KBM-7 (cell line): ENCODE data around the gene USP48.

ENCODE experiments used
- DNase-seq: peaks from one replicate; pipeline ENCODE4 v3.0.0-alpha.2; 2015
- in situ Hi-C: fragments of 300-500 bp; cut with MboI; formaldehyde crosslinking; loops from 2 replicates; pipeline ENCODE4 v1.14.3; 2020; ENCODE audit warnings: low sequenced_read_pairs, low pct_unique_long_range_greater_than_20kb, mixed read lengths

USP48 gene

DNA sequence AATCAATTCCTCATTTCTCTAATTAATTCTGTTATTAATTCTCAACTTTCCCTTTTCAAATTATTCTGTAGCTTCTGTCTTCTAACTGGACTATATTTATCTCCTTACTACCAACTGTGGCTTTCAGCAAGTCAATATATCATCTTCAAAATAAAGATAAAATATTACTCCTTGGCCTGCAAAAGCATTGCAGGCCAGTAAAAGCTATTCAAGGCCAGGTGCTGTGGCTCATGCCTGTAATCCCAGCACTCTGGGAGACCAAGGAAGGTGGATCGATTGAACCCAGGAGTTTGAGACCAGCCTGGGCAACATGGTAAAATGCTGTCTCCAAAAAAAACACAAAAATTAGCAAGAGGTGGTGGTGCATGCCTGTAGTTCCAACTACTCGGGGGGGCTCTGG lies 27.9 kb downstream of the USP48 start:
- in situ Hi-C loops = no loop called here
- no peak for DNase-seq

DNA sequence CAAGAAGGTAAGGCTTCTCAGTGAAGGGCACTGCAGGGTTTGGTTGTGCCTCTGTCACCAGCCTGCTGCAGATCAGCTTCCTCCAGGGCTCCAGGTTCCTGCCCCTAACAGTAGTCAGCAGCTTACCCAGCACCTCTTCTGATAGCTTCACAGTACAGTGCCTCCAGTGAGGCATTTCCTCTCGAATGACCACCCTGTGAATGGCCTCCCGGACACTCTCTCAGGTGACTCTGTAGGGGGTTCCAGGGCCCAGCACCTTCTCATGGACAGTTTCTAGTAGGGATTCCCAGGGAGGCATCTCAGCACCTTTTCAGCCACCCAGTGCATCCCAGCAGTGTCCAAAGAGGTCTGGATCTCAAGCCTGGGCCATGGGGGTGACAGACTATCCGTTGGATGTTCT lies 28.4 kb downstream of the USP48 start:
- no peak for DNase-seq
- in situ Hi-C loops = no loop called here

DNA sequence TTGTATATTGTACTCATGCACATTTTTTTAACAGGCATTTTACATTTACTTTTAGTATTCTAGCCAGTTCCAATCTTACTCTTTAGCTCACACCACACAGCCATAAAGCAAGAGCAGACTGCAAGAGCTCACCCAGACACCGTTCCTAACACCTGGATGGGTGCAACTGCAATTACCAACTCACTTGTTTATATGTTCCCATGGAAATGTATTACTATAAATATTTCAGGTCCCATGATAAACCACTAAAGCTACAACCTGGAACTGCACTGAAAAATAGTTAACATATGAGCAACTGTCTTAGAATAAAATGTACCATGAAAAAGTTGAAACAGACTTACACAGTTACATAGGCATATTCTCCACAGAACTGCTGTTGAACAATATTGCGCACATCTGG lies 30.8 kb downstream of the USP48 start:
- in situ Hi-C loops = no loop called here
- DNase-seq = no peak

DNA sequence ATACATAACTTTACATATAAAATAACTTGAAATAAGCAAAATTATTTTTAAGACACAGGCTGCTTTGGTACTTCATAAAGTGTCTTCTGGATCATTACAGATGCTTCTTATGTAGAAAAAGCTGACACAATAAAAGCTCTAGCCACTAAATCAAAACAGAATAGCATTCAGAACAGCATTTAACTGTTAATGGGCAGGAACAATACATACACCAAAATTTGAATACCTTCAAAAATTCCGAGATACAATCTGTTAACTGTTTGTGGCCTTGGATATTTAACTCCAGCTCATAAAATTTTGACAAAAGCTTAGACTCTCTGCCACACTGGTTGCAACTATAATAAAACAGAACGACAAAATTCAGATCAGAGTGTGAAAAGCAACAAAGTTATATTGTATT lies 31.7 kb downstream of the USP48 start:
- no peak for DNase-seq
- in situ Hi-C loops = no loop called here

DNA sequence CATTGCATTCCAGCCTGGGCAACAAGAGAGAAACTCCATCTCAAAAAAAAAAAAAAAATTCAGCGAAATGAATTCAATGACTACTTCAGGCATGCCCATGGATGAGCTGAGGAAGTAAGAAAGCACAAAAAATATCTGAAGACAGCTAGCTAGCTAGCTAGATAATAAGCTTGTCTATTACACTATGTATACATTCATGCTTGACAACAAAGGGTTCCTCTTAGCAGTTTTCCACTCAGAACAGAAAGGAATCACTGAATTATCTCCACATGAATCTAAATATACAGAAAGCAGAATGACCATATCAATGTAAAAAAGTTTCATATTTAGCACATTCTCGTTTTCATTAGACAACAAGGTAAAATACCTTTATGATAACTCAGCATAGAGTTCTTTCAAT lies 32.1 kb downstream of the USP48 start:
- no peak for DNase-seq
- in situ Hi-C loops = no loop called here

DNA sequence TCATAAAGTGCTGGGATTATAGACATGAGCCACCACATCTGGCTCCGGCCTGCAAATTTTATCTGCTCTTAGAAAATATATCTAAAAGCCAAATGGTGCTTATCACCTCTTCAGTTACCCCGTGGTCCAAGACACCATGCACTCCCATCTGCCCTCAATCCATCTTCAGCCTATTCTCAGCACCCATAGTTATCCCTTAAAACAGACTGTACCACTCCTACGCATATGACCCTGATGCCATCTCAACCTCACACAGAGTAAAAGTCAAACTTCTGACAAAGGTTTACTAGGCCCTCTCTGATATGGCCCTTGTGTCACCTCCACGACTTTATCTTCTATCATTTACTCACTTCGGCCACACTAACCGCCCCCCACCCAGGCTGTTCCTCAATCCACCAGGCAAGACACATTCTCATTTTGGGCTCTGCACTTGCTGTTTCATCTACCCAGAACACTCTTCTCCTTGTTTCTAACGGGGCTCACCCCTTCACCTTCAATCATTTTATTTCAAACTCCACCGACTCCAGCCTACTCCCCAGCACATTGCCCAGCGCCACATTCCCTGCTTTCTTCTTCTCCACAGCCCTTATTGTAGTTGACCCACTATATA lies 33.0 kb downstream of the USP48 start:
- DNase-seq = no peak
- in situ Hi-C loops = no loop called here

DNA sequence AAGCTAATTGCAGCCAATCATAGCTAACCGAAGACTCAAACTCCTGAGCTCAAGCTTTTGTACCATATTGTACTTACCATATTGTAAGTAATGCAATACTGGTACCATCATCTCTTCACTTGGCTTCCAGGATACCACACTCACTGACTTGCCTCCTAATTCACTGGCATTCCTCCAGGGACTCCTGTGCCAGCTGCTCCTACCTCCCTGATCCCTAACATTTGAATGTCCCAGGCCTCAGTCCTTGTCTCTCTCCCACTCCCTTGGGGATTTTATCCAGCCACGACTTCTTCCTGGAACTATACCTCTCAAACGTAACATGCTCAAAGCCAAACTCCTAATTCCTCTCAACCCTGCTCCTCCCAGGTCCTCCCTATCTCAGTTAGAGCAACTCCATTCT lies 33.8 kb downstream of the USP48 start:
- in situ Hi-C loops = no loop called here
- no peak for DNase-seq

DNA sequence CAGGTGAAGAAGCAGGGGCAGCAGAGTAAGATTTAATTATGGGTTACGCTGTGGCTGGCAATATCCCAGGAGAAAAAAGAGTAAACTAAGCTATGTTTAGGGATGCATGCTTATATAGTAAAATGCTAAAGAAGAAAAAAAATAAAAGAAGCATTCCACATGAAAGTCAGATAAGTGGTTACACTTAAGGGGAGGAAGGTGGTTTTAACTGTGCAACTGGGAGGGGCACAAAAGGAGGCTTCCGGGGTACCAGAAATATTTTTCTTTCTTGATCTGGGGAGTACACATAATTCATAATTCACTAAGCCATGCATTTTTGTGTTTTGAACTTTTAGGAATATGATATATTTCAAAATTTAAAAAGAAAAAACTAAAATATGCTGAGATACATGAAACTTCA lies 39.5 kb downstream of the USP48 start:
- in situ Hi-C loops = no loop called here
- no peak for DNase-seq

DNA sequence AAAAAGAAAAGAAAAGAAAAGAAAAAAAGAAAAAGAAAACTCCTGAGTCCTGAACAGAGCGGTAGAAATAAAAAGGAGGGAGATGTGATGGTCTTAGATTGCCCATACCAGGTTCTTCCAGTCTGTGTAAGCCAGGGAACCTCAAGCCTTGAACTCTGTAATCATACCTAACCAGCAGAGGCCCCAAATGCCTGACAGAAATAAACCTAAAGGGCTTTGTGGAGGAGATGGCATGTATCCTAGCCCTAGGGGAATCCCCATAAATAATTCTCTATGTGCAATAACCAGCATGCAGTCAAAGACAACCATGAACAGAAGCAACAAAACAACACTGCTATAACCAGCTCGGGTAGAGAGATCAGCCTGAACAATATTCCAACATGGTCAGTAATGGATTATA lies 40.4 kb downstream of the USP48 start:
- in situ Hi-C loops = no loop called here
- no peak for DNase-seq

DNA sequence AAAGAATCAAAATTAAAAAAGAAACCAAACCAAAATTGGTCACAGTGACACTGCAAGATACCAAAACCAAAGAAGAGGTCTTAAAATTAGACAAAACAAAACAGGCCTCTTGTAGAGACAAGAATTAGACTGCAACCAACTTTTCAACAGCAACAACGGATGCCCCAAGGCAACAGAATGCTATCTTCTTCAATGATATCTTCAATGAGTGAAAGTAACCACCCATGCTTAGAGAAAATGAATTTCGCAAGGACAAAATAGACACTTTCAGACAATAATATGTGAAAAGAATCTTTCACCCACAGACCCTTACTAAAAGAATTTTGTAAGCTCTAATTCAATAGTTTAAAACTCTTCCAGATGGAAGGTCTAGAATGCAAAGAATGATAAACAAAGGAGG lies 41.7 kb downstream of the USP48 start:
- in situ Hi-C loops = no loop called here
- DNase-seq = no peak

DNA sequence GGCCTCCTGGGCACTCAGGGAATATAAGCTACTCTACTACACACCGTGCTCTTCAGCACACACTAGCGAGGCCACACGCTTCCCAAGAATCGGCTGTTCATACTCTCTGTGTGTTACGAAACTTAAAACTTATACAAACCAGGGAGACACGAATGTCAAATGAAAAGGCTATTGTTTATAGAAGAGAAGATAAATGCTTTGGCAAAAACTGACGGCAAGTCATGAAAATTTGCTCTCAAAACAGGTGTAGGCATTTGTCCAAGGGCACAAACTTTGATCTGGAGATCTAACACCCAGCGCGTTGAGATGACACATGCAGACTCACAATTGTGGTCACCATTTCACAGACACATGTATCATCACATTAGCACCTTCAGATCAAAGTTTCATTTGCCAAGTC lies 46.1 kb downstream of the USP48 start:
- in situ Hi-C loops = no loop called here

DNA sequence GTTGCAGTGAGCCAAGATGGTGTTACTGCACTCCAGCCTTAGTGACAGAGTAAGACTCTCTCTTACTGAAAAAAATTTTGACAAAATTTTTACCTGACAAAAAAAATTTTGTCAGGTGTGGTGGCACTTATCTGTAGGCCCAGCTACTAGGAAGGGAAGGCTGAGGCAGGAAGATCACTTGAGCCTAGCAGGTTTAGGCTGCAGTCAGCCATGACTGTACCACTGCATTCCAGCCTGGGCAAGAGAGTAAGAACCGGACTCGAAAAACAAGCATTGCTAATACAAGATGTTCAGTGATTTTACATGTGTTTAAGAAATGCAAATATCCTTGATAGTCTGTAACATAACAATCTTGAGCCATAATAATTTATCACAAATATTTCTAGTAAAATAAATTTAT lies 46.9 kb downstream of the USP48 start:
- in situ Hi-C loops = no loop called here
- no peak for DNase-seq

More for the DNA sequence above, 46.1 kb downstream of the USP48 start:
- DNase-seq = no peak

DNA sequence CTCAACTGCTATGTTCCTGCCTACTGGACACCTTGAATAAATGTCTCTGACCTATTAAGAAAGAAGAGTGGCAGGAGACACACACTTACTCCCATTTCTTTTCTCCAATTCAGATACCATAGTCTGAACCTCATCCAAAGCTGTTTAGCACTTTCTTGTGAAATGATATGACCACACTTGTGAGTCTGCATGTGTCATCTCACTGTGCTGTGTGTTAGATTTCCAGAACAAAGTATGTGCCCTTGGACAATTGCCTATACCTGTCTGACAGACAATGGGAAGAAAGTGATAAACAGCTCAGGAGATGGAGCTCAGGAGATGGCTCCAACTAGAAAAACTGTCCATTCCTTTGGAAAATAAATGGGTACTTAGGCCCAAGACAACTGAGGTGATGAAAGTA lies 48.4 kb downstream of the USP48 start:
- in situ Hi-C loops = no loop called here
- DNase-seq = no peak

DNA sequence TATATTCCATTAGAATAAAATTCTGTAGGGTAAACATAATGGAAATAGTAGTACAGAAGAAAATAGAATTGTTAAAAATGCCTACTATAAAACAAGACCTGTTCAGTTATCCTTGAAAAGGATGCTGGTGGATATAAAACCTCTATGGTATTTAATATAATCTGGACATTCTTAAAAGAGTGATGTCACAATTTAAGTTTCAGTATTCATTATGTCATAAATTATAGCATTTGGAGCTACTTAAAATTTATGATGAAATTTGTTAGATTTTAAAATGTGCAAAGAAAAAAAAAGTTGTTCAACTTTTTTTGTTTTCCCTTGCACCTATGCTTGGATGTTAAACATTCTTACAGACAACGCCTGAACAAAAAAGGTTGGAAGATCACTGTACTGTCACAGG lies 50.3 kb downstream of the USP48 start:
- no peak for DNase-seq
- in situ Hi-C loops = no loop called here

DNA sequence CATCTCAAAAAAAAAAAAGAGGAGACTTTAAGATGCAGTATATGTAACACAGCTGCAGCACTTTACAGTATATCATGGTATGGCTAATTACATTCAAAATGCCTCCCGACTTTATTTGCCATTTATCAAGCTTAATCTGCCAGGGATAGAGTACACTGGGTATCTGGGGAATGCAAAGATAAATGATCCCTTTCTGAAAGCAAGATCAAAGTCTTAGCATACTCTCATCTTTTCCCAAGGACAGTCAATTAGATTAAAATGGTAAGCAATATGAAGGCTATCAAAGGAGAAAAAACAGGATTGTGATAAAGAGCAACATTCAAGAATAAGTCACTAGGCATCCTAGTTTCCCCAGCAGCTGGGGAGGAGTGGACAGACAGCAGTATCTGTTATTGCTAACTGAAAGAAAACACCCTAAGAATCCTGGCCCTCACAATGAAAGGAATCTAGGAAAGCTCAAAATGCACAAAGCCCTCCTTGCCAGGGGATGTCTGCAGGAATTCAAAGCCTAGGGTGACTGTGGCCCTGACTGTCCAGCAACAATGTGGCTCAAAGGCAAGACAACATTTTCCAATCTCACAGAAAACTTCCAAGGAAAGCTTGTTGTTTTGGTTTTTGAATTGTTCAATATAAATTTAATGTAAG lies 57.1 kb downstream of the USP48 start:
- in situ Hi-C loops = no loop called here
- DNase-seq = no peak

DNA sequence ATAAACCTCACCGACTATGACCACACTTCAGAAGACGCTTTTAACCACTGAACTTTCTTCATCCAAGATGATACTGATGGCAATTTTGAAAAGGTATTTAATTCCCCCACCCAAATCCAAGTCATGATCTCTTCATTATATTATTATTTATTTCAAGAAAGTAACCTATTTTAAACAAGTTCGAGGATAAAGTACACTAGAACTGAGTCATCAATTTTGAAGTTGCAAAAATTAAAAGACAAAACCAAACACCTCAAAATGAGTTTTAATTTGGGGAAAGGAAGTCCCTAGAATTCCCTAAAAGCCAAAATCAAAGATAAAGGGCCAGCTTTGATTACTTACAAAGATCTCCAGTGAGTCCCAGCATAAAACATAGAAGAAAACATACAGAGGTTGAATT lies 58.4 kb downstream of the USP48 start:
- in situ Hi-C loops = no loop called here
- DNase-seq = no peak

DNA sequence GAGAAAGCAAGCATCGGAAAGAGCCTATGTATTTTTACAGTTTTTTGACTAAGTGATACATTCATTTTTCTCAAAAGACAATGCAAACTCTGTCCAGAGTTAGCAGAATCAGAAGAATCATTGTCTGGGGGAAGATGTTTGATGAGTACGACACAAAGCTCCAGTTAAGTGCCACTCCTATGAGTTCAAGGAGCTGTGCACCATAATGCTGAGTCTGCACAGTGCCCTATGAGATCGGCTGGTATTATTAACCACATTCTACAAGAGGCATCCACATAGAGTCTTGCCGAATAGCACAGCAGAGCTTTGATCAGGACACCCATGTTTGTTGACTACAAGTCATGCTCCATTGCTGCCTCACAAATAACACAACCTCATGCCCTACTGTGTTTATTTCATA lies 58.9 kb downstream of the USP48 start:
- in situ Hi-C loops = no loop called here
- no peak for DNase-seq

DNA sequence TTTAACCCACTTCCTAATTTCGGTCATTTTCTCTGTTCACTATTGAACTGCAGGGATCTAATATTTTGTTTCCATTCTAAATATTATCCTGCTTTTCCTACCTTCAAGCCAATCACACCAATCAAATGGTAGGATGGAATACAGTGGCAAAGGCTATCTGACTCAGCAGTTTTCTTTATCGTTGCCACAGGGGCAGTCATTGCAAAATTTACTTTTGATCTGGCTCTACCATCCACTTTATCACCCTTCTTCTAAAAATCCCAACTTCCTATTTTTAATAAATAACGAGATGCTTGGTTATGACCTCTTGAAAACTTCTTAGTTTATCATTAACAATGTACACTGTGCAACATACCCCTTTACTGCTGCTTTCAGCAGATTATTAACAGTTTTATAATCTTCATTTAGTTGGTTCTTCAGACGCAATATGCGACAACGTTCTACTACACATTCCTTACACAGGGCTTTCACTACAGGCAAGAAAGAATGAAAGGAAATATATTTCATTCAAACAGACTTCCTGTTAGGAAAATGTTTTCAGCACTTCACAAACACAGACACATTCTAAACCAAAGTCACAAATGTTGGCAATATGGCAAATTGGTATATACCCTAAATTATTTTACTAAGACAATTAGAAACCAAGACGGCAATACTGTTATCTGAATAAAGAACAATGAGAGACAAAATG lies 61.5 kb downstream of the USP48 start:
- in situ Hi-C loops = no loop called here
- no peak for DNase-seq

DNA sequence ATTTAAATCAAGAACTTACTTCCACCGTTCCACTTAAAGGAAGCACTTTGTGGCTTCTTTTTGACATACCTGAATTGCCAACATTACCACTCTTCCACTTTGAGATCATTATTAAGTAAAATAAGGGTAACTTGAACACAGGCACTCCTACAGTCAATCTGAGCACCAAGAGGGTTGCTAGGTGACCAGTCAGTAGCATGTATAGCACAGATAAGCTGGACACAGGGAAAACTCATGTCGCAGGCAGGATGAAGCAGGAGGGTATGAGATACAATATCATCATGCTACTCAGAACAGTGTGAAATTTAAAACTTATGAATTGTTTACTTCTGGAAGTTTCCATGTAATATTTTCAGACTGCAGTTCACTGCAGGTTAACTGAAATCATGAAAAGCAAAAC lies 66.8 kb downstream of the USP48 start:
- in situ Hi-C loops = no loop called here
- no peak for DNase-seq

DNA sequence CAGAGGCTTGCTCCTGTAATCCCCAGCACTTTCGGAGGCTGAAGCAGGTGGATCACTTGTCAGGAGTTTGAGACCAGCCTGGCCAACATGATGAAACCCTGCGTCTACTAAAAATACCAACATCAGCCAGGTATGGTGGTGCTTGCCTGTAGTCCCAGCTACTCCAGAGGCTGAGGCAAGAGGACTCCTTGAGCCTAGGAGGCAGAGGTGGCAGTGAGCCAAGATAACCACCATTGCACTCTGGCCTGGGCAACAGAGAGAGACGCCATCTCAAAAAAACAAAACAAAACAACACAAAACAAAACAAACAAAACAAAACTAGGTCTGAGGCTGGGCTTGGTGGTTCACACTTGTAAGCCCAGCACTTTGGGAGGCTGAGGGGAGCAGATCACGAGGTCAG lies 75.1 kb downstream of the USP48 start:
- DNase-seq = no peak
- in situ Hi-C loops = no loop called here
